Pancreas (tissue), 10 donors: Measurements from ENCODE around the gene CFAP73. TPM values are rescaled to one million over a fixed set of nuclear protein-coding genes. Genes with fewer than 3 reads are reported as not detected.

Source experiments
- ATAC-seq, 4 donors: fragments of 200-7000 bp; cut with Tn5 transposase; one replicate each; pipeline versions ENCODE4 v1.8.0 to v1.9.1; 2020; ENCODE audit warnings: mild to moderate bottlenecking in 4 of 4, moderate library complexity in 4 of 4
- DNase-seq, 6 donors: peaks; one replicate each; pipeline ENCODE4 v3.0.0-alpha.2; 2020
- FAIRE-seq: peaks from 2 replicates; lab custom pipeline; 2012; peaks lifted over from hg19 to GRCh38; lab: Jason Lieb, UNC
- H3K27ac ChIP-seq, 4 donors: fragments of 200-600 bp; sonication (generic); 1 replicate in 3 of 4; 2 replicates in 1 of 4; pipeline versions ENCODE4 v1.5.0 to v1.8.0; 2020
- H3K27me3 ChIP-seq, 4 donors: fragments of 200-600 bp; one replicate each; pipeline ENCODE4 v1.8.0; 2021
- H3K36me3 ChIP-seq, 3 donors: fragments of 200-600 bp; sonication (generic) in 1 of 3; one replicate each; pipeline versions ENCODE4 v1.5.0 to v1.8.0; 2020 to 2021
- H3K4me1 ChIP-seq, 3 donors: fragments of 200-600 bp; one replicate each; pipeline ENCODE4 v1.8.0; 2021
- H3K4me3 ChIP-seq, 4 donors: fragments of 200-600 bp; sonication (generic) in 2 of 4; one replicate each; pipeline versions ENCODE4 v1.5.0 to v1.8.0; 2020 to 2021
- H3K9me3 ChIP-seq, 4 donors: fragments of 200-600 bp; one replicate each; pipeline ENCODE4 v1.8.0; 2021
- CTCF ChIP-seq, 4 donors: fragments of 200-600 bp; sonication (generic) in 3 of 4; IDR thresholded peaks; one replicate each; pipeline versions ENCODE4 v1.5.0 to v1.8.0; 2021; ENCODE audit warnings: antibody characterized with exemption in 4 of 4
- WGBS, 2 donors: extraction: QIAGEN DNeasy Blood & Tissue Kit; methylation state at CpG; one replicate each; pipeline ENCODE4 v1.1.7; 2013; 5-methylcytosine and 5-hydroxymethylcytosine counted together
- intact Hi-C, 3 donors: fragments of 100-400 bp; cut with DNase I; formaldehyde crosslinking; loops; one replicate each; pipeline versions ENCODE4 v1.11.1 to v1.14.2; 2022
- polyA plus RNA-seq, 2 donors: library from polyadenylated mRNA; stranded (reverse); fragments of 200-250 nt; gene quantifications; one replicate each; pipeline ENCODE4 v1.2.3, GENCODE V29; 2013
- total RNA-seq, 6 donors: library from RNA; stranded (reverse); fragmentation: NEBNext Ultra II Directional in 4 of 6; extraction: Animal tissue kit (Norgen Biotek cat#: 25700) in 4 of 6; gene quantifications; one replicate each; pipeline versions ENCODE4 v1.2.1 to v1.2.4, GENCODE V29; 2021 to 2023
- donor health status: healthy with polysubstance abuse.
- donor health status: DM: no; HTN: no; CAD: no; lungs with moderate emphysema.
- donor health status: DM: no; HTN: no; CAD: no.
- donor health status: control.
- donor health status: control.
- donor health status: Bipolar disorder and iron deficiency.
- donor health status: DM: yes; HTN: yes; CAD: no.
- donor health status: DM: no; HTN: no; CAD: no.
- donor health status: DM: no; HTN: no; CAD: no.
- donor health status: DM: yes; HTN: yes; CAD: no.

CFAP73 gene
- total and polyA plus RNA-seq, 8 donors: 0.12 to 0.61 (median 0.23) TPM; not detected in 3

- 60 to 76% methylated on average over 7 of the region's 7 CpGs for WGBS, 2 donors
- DNase-seq (no peak), FAIRE-seq (no peak), ATAC-seq (no peak)
- no peak for TF ChIP-seq CTCF (IDR thresholded peaks at IDR 0.05)
- H3K9me3 ChIP-seq: no peaks in the 10 kb centered on the region
- H3K27ac ChIP-seq: no peak overlapping the region
- no peaks in the 10 kb centered on the region for H3K27me3 ChIP-seq
- H3K36me3 ChIP-seq: peaks cover 0 to 21% (median 9%) of the 10 kb centered on the region in 3 donors
- H3K4me1 ChIP-seq: peaks cover 0 to 6% (median 0%) of the 10 kb centered on the region in 3 donors
- H3K4me3 ChIP-seq: no peak overlapping the region
- intact Hi-C loops: loop anchor here in 2 of 3 donors (5.0 to 10.0 kb wide), 2 partner anchors 101 to 108 kb away; partner anchors contain the start of gene DTX1 (in 1 of the 2)
These were observed 6.1 kb downstream of the CFAP73 start for GRCh38 chr12:113155646-113156045.

- no peak for TF ChIP-seq CTCF (IDR thresholded peaks at IDR 0.05)
- H3K4me1 ChIP-seq: peaks cover 0 to 6% (median 0%) of the 10 kb centered on the region in 3 donors
- 88 to 93% methylated on average over 12 of the region's 12 CpGs for WGBS, 2 donors
- intact Hi-C loops: loop anchor here in 2 of 3 donors (5.0 to 10.0 kb wide), 2 partner anchors 103 to 110 kb away; partner anchors contain the start of gene DTX1 (in 1 of the 2)
- H3K27ac ChIP-seq: no peak overlapping the region
- FAIRE-seq: no peak
- no peak for DNase-seq
- H3K9me3 ChIP-seq: no peaks in the 10 kb centered on the region
- no peak overlapping the region for H3K4me3 ChIP-seq
- H3K36me3 ChIP-seq: peaks cover 0 to 29% (median 9%) of the 10 kb centered on the region in 3 donors
- no peak for ATAC-seq
- no peaks in the 10 kb centered on the region for H3K27me3 ChIP-seq
These were observed 7.8 kb downstream of the CFAP73 start for GRCh38 chr12:113157218-113157859.

- intact Hi-C loops: loop anchor here in 2 of 3 donors (5.0 to 10.0 kb wide), 2 partner anchors 104 to 111 kb away; partner anchors contain the start of gene DTX1 (in 1 of the 2)
- peaks cover 0 to 40% (median 15%) of the 10 kb centered on the region in 3 donors for H3K36me3 ChIP-seq
- no peak for TF ChIP-seq CTCF (IDR thresholded peaks at IDR 0.05)
- H3K4me3 ChIP-seq: no peak overlapping the region
- no peak for FAIRE-seq
- no peak for ATAC-seq
- 96% methylated on average over 25 to 26 of the region's 26 CpGs for WGBS, 2 donors
- H3K27ac ChIP-seq: no peak overlapping the region
- no peaks in the 10 kb centered on the region for H3K27me3 ChIP-seq
- peak in 1 of 6 donors; percentile 70 for DNase-seq
- peaks cover 0 to 6% (median 0%) of the 10 kb centered on the region in 3 donors for H3K4me1 ChIP-seq
- no peaks in the 10 kb centered on the region for H3K9me3 ChIP-seq
These were observed 9.1 kb downstream of the CFAP73 start for GRCh38 chr12:113158439-113159203.

GRCh38 chr12:113159937-113160336 is 10.4 kb downstream of the CFAP73 start:
- 94 to 95% methylated on average over 7 of the region's 7 CpGs for WGBS, 2 donors
- H3K4me3 ChIP-seq: no peak overlapping the region
- H3K36me3 ChIP-seq: peaks cover 0 to 52% (median 16%) of the 10 kb centered on the region in 3 donors
- H3K4me1 ChIP-seq: no peaks in the 10 kb centered on the region
- no peaks in the 10 kb centered on the region for H3K27me3 ChIP-seq
- intact Hi-C loops: loop anchor here in 2 of 3 donors (5.0 to 10.0 kb wide), 3 partner anchors 55 to 113 kb away; partner anchors contain the start of gene DTX1 (in 1 of the 2)
- DNase-seq (no peak), FAIRE-seq (no peak), ATAC-seq (no peak)
- no peak for TF ChIP-seq CTCF (IDR thresholded peaks at IDR 0.05)
- H3K9me3 ChIP-seq: no peaks in the 10 kb centered on the region
- H3K27ac ChIP-seq: no peak overlapping the region
